Stimulated activated CD4-positive, alpha-beta T cell treated with anti-CD3 and anti-CD28 coated beads, Interleukin-1b, Interleukin-23, amount 100 ng/mL, for 24 hours (primary cell): ENCODE results near the gene THOC2.
"Not testable (repeated sequence)": the region's sequence is repeated elsewhere in the genome, so short reads cannot be mapped to it uniquely, and the experiment has no call there.

Experiments used
- DNase-seq, 4 experiments: peaks; one replicate each; pipeline ENCODE4 v3.0.0-alpha.2; 2020; ENCODE audit warnings: low read depth in 4 of 4, low spot score in 1 of 4

Gene THOC2

DNA sequence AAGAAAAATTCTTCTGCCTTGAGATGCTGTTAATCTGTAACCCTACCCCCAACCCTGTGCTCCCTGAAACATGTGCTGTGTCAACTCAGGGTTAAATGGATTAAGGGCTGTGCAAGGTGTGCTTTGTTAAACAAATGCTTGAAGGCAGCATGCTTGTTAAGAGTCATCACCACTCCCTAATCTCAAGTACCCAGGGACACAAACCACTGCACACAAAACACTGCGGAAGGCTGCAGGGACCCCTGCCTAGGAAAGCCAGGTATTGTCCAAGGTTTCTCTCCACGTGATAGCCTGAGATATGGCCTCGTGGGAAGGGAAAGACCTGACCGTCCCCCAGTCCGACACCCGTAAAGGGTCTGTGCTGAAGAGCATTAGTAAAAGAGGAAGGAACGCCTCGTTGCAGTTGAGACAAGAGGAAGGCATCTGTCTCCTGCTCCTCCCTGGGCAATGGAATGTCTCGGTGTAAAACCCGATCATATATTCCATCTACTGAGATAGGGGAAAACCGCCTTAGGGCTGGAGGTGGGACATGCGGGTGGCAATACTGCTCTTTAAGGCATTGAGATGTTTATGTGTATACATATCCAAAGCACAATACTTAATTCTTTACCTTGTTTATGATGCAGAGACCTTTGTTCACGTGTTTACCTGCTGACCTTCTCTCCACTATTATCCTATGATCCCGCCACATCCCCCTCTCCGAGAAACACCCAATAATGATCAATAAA lies 53.0 kb downstream of the THOC2 start:
- DNase-seq, result not testable (repeated sequence)

- DNase-seq, result no peak
Observed at GRCh38 chrX:123675154-123675553, 57.7 kb downstream of the THOC2 start.

DNA sequence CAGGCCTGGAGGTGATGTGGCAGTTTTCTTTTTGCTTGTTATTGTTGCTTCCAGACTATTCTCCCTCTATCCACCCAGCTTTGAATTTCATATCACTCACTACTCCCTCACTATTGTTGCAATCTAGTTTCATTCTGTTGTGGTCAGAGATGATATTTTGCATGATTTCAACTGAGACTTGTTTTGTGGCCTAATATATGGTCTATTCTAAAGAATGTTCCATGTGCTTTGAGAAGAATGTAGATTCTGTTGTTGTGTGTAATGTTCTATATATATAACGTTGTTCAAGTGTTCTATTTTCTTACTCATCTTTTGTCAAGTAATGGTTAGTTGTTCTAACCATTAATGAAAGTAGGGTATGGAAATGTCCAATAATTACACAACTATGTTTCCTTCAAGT lies 59.0 kb downstream of the THOC2 start:
- DNase-seq, result no peak

- no peak for DNase-seq
Observed at GRCh38 chrX:123665197-123665596, 67.7 kb downstream of the THOC2 start.

DNA sequence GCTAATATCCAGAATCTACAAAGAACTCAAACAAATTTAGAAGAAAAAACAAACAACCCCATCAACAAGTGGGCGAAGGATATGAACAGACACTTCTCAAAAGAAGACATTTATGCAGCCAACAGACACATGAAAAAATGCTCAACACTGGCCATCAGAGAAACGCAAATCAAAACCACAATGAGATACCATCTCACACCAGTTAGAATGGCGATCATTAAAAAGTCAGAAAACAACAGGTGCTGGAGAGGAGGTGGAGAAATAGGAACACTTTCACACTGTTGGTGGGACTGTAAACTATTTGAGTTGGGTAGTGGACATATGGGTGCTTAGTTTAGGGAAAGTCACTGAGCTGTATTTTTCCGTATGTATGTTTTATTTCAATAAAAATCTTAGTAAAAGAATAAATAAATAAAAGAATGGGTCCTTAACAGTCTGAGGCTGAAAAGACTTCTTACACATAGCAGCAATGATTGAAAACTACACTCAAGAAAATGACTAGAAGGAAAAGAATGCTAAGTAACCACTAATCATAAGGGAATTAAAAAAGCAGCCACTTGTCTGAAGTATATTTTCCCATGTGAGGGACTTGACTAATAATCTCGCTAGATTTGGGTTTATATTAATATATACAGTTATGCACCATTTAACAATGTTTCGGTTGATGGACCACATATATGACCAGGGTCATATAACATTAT lies 68.2 kb downstream of the THOC2 start:
- DNase-seq, result not testable (repeated sequence)

DNA sequence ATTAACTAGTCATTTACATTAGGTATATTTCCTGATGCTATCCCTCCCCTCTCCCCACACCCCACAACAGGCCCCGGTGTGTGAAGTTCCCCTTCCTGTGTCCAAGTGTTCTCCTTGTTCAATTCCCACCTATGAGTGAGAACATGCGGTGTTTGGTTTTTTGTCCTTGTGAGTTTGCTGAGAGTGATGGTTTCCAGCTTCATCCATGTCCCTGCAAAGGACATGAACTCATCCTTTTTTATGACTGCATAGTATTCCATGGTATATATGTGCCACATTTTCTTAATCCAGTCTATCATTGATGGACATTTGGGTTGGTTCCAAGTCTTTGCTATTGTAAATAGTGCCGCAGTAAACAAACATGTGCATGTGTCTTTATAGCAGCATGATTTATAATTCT lies 69.1 kb downstream of the THOC2 start:
- DNase-seq, result not testable (repeated sequence)

DNA sequence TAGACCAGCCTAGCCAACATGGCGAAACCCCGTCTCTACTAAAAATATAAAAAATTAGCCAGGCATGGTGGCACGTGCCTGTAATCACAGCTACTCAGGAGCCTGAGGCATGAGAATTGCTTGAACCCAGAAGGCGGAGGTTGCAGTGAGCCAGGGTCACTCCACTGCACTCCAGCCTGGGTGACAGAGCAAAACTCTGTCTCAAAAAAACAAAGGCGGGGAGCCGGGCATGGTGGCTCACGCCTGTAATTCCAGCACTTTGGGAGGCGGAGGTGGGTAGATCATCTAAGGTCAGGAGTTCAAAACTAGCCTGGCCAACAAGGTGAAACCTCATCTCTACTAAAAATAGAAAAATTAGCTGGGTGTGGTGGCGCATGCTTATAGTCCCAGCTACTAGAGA lies 76.3 kb downstream of the THOC2 start:
- DNase-seq, result not testable (repeated sequence)

- not testable (repeated sequence) for DNase-seq
Observed at GRCh38 chrX:123648811-123649181, 84.1 kb downstream of the THOC2 start.

DNA sequence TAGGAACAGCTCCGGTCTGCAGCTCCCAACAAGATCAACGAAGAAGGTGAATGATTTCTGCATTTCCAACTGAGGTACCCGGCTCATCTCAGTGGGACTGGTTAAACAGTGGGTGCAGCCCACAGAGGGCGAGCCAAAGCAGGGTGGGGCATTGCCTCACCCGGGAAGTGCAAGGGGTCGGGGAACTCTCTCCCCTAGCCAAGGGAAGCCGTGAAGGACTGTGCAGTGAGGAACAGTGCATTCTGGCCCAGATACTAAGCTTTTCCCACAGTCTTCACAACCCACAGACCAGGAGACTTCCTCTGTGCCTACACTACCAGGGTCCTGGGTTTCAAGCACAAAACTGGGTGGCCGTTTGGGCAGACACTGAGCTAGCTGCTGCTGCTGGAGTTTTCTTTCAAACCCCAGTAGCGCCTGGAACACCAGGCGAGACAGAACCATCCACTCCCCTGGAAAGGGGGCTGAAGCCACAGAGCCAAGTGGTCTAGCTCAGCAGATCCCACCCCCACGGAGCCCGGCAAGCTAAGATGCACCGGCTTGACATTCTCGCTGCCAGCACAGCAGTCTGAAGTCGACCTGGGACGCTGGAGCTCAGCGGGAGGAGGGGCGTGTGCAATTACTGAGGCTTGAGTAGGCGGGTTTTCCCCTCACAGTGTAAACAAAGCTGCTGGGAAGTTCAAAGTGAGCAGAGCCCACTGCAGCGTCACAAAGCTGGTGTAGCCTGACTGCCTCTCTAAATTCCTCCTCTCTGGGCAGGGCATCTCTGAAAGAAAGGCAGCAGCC lies 84.6 kb downstream of the THOC2 start:
- DNase-seq, result no peak

GRCh38 chrX:123647244-123647643 lies 85.6 kb downstream of the THOC2 start:
- no peak for DNase-seq

GRCh38 chrX:123629502-123629901 lies 103.3 kb downstream of the THOC2 start:
- no peak for DNase-seq

GRCh38 chrX:123626962-123627361 lies 105.9 kb downstream of the THOC2 start:
- no peak for DNase-seq

DNA sequence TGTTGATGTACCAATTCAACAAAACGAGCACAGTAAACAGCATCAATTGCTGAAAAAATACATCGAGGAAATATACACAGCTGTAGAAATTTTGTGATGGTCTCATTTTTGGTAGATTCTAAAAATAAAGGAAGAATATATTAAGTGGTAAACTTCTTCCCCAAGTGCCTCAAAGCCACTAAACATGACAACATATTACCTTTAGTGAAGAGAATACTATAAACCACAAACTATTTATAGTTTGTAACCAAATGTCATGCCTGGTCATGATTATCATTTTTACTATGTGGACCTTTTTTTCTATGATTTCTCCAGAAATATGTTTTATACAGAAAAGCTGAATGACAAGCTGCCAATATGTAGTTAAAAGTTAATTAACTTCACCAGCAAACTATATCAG lies 106.9 kb downstream of the THOC2 start:
- no peak for DNase-seq

- no peak for DNase-seq
Observed at GRCh38 chrX:123625477-123625876, 107.4 kb downstream of the THOC2 start.

DNA sequence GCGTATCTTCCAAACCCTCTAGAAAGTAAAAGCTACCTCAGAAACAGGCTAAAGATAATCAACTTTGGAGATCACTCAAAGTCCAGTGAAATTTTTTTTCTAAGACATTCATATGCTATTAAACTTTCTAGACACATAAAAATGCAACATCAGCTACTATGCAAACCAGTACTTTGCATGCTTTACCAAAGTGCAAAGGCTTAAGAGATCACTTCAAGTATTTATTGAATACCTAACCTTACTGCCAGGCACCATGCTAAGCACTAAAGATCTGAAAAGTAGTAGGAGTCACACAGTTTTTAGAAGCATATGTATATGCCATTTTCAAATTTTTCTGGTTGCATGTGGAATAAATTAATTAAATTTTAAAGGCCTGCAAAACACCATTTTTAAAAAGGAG lies 115.8 kb downstream of the THOC2 start:
- no peak for DNase-seq

GRCh38 chrX:123610915-123611314 lies 121.9 kb downstream of the THOC2 start:
- no peak for DNase-seq

DNA sequence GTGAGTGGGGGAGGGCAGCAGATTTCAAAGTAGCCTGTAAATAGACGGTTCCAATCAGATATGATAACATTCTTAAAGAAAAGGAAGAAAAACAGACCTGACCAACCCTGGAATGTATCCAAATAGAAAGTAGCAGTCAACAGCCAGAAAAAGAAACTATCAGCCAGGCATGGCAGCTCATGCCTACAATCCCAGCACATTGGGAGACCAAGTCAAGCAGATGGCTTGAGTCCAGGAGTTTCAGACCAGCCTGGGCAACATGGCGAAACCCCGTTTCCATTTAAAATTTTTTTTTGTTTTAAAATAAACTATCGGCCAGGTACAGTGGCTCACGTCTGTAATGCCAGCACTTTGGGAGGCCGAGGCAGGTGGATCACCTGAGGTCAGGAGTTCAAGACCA lies 125.0 kb downstream of the THOC2 start:
- DNase-seq, result no peak

GRCh38 chrX:123607270-123607669 lies 125.6 kb downstream of the THOC2 start:
- no peak for DNase-seq

- no peak for DNase-seq
Observed at GRCh38 chrX:123603491-123603890, 129.4 kb downstream of the THOC2 start.

DNA sequence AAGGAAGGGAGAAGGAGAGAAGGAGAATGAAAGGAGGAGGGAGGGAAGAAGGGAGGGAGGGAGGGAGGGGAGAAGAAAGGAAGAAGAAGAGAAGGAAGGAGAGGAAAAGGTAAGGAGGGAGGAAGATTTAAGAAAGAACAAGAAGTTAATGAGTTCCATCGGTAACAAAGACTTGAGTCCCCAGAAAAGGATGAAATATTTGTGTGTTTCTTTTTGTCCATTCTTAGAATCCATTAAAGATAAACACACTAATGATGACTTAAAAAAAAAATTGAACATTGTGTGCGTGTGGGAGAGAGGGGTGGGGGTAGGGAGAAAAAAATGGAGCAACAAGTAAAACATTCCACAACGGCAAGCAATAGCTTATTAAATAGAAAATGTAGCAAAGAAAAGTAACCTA lies 131.4 kb downstream of the THOC2 start:
- no peak for DNase-seq

- DNase-seq, result no peak
Observed at GRCh38 chrX:123600181-123600580, 132.7 kb downstream of the THOC2 start.

GRCh38 chrX:123590842-123591486 lies 141.9 kb downstream of the THOC2 start:
- no peak for DNase-seq
